Psoas muscle (tissue), 8 donors: ENCODE results near the gene TERT. TPM values are rescaled to one million over a fixed set of nuclear protein-coding genes. Genes with fewer than 3 reads are reported as not detected.

Source experiments
- ATAC-seq, 4 donors: fragments of 200-7000 bp; cut with Tn5 transposase; one replicate each; pipeline ENCODE4 v1.9.1; 2020; ENCODE audit warnings: moderate library complexity in 3 of 4, mild to moderate bottlenecking in 2 of 4
- DNase-seq, 2 donors: peaks; one replicate each; pipeline ENCODE4 v3.0.0-alpha.2; 2020
- H3K27ac ChIP-seq: fragments of 200-600 bp; one replicate; pipeline ENCODE4 v1.8.0; 2022
- H3K27me3 ChIP-seq, 3 donors: fragments of 200-600 bp in 1 of 3; one replicate each; pipeline versions ENCODE4 v1.6.1 to v1.8.0; 2013 to 2022; ENCODE audit warnings: low read length in 2 of 3, mild to moderate bottlenecking in 2 of 3, moderate library complexity in 1 of 3; ENCODE audit not compliant: insufficient read depth in 3 of 3
- H3K36me3 ChIP-seq, 2 donors: fragments of 200-600 bp in 1 of 2; one replicate each; pipeline versions ENCODE4 v1.6.1 to v1.8.0; 2013 to 2022; ENCODE audit warnings: low read depth in 1 of 2, mild to moderate bottlenecking in 1 of 2, moderate library complexity in 1 of 2; ENCODE audit not compliant: insufficient read depth in 1 of 2
- H3K4me1 ChIP-seq: fragments of 200-600 bp; one replicate; pipeline ENCODE4 v1.8.0; 2022
- H3K4me3 ChIP-seq: fragments of 200-600 bp; one replicate; pipeline ENCODE4 v1.8.0; 2022; ENCODE audit warnings: mild to moderate bottlenecking
- H3K9me3 ChIP-seq: fragments of 200-600 bp; one replicate; pipeline ENCODE4 v1.8.0; 2022
- CTCF ChIP-seq: fragments of 200-600 bp; IDR thresholded peaks from one replicate; pipeline ENCODE4 v1.8.0; 2022; ENCODE audit warnings: antibody characterized with exemption
- WGBS, 3 donors: extraction: QIAGEN DNeasy Blood & Tissue Kit; methylation state at CpG; one replicate each; pipeline versions ENCODE4 v1.1.6 to v1.1.7; 2013; 5-methylcytosine and 5-hydroxymethylcytosine counted together
- intact Hi-C, 2 donors: fragments of 100-400 bp; cut with DNase I; formaldehyde crosslinking; loops; one replicate each; pipeline versions ENCODE4 v1.11.0 to v1.14.2; 2022
- polyA plus RNA-seq, 3 donors: library from polyadenylated mRNA; stranded (reverse); fragments of 200-250 nt; gene quantifications; one replicate each; pipeline ENCODE4 v1.2.3, GENCODE V29; 2013
- total RNA-seq, 4 donors: library from RNA; stranded (reverse); fragmentation: NEBNext Ultra II Directional in 2 of 4; extraction: Animal tissue kit (Norgen Biotek cat#: 25700) in 2 of 4; gene quantifications; one replicate each; pipeline versions ENCODE4 v1.2.1 to v1.2.4, GENCODE V29; 2021 to 2023
- donor health status: healthy with polysubstance abuse.
- donor health status: DM: no; HTN: no; CAD: no; lungs with moderate emphysema.
- donor health status: Bipolar disorder and iron deficiency.
- donor health status: healthy.
- donor health status: DM: yes; HTN: yes; CAD: no.
- donor health status: DM: no; HTN: no; CAD: no.
- donor health status: DM: no; HTN: no; CAD: no.
- donor health status: DM: yes; HTN: yes; CAD: no.

The TERT gene
- total and polyA plus RNA-seq, 7 donors, result not detected

- ATAC-seq (no peak), DNase-seq (no peak)
- no peaks in the 10 kb centered on the region for H3K36me3 ChIP-seq
- no peak overlapping the region for H3K27ac ChIP-seq
- no peaks in the 10 kb centered on the region for H3K4me1 ChIP-seq
- H3K4me3 ChIP-seq, result no peak overlapping the region
- no peak for TF ChIP-seq CTCF
- H3K9me3 ChIP-seq, result no peaks in the 10 kb centered on the region
- 94 to 96% (median 95%) methylated on average over 9 of the region's 9 CpGs for WGBS, 3 donors
- H3K27me3 ChIP-seq, result peaks cover 0 to 15% (median 7%) of the 10 kb centered on the region in 3 donors
- intact Hi-C loops, result no loop called here
These were observed 72.7 kb downstream of the TERT start for GRCh38 chr5:1222147-1222546.

GRCh38 chr5:1221721-1222120 lies 73.1 kb downstream of the TERT start:
- Histone ChIP-seq H3K4me3 (no peak overlapping the region), H3K4me1 (no peaks in the 10 kb centered on the region), H3K36me3 (no peaks in the 10 kb centered on the region), H3K27ac (no peak overlapping the region), H3K27me3 (peaks cover 0 to 15% (median 8%) of the 10 kb centered on the region in 3 donors), H3K9me3 (no peaks in the 10 kb centered on the region)
- 89 to 91% (median 90%) methylated on average over 10 of the region's 10 CpGs for WGBS, 3 donors
- intact Hi-C loops, result no loop called here
- DNase-seq, result no peak
- no peak for TF ChIP-seq CTCF
- no peak for ATAC-seq

GRCh38 chr5:1220831-1221230 lies 74.0 kb downstream of the TERT start:
- Histone ChIP-seq H3K27me3 (peaks cover 0 to 15% (median 10%) of the 10 kb centered on the region in 3 donors), H3K9me3 (no peaks in the 10 kb centered on the region), H3K27ac (no peak overlapping the region), H3K4me1 (no peaks in the 10 kb centered on the region), H3K4me3 (no peak overlapping the region), H3K36me3 (no peaks in the 10 kb centered on the region)
- 40 to 54% (median 42%) methylated on average over 19 of the region's 19 CpGs for WGBS, 3 donors
- no peak for DNase-seq
- no peak for TF ChIP-seq CTCF
- intact Hi-C loops, result no loop called here
- no peak for ATAC-seq

GRCh38 chr5:1220351-1220750 lies 74.5 kb downstream of the TERT start:
- no peak for DNase-seq
- ATAC-seq, result no peak
- no peak for TF ChIP-seq CTCF
- H3K9me3 ChIP-seq, result no peaks in the 10 kb centered on the region
- 81 to 86% (median 85%) methylated on average over 8 to 9 of the region's 9 CpGs for WGBS, 3 donors
- intact Hi-C loops, result no loop called here
- no peaks in the 10 kb centered on the region for H3K36me3 ChIP-seq
- no peak overlapping the region for H3K27ac ChIP-seq
- H3K27me3 ChIP-seq, result peaks cover 0 to 15% (median 10%) of the 10 kb centered on the region in 3 donors
- no peaks in the 10 kb centered on the region for H3K4me1 ChIP-seq
- no peak overlapping the region for H3K4me3 ChIP-seq

- no peaks in the 10 kb centered on the region for H3K9me3 ChIP-seq
- no peak for TF ChIP-seq CTCF
- H3K27ac ChIP-seq, result no peak overlapping the region
- DNase-seq (no peak), ATAC-seq (no peak)
- intact Hi-C loops, result no loop called here
- peaks cover 0 to 15% (median 9%) of the 10 kb centered on the region in 3 donors for H3K27me3 ChIP-seq
- no peaks in the 10 kb centered on the region for H3K36me3 ChIP-seq
- no peak overlapping the region for H3K4me3 ChIP-seq
- 70 to 79% (median 76%) methylated on average over 11 of the region's 11 CpGs for WGBS, 3 donors
- no peaks in the 10 kb centered on the region for H3K4me1 ChIP-seq
These were observed 75.1 kb downstream of the TERT start for GRCh38 chr5:1219768-1220100.
